GM20431 (cell line): ENCODE data around the gene COL27A1.
"Not testable (repeated sequence)": the region's sequence is repeated elsewhere in the genome, so short reads cannot be mapped to it uniquely, and the experiment has no call there.

Experiments used
- in situ Hi-C: fragments of 300-500 bp; cut with MseI, MboI; formaldehyde crosslinking; loops from one replicate; pipeline ENCODE4 v1.15.0; 2020; ENCODE audit warnings: low sequenced_read_pairs; ENCODE audit not compliant: unreplicated experiment

Gene COL27A1

DNA sequence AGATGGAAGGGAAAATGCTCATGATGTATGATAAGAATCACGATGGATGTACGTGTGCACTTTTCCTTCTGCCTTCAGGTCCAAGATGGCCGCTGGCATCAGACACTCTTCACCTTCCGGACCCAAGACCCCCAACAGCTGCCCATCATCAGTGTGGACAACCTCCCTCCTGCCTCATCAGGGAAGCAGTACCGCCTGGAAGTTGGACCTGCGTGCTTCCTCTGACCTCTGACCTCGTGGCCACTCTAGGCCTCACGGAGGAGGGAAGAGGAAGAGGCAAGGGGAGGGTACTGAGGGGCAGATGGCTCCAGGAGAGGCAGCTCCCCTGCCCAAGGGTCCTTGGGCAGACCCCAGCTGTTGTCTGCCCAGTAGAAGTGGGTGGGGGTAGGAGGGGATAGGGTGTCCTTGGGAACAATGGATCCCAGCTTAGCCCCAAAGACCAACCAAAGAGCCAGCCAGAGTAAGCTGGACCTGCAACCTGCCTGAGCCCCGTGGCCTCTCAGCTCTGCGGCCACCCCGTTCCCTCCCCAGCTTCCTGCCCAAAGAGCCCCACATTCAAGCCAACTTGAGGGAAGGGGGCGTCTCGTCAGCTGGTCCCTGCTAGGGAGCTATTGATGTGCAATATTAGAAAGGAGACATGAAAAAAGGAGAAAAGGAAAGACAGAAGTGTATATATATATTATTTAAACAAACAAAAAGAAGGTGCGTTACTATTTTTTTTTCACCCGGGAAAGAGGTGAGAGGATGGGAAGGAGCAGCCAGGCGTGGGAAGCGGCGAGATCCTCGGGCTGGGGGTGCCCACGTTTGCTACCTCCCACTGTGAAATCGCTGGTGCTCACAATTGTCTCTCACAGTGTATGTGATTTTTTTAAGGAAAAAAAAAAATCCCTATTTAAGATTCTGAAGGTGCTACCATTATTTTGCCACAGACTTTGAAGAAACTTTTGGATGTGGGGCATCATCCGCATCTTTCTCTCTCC, 155.4 kb downstream of the COL27A1 start:
- in situ Hi-C loops: no loop called here

DNA sequence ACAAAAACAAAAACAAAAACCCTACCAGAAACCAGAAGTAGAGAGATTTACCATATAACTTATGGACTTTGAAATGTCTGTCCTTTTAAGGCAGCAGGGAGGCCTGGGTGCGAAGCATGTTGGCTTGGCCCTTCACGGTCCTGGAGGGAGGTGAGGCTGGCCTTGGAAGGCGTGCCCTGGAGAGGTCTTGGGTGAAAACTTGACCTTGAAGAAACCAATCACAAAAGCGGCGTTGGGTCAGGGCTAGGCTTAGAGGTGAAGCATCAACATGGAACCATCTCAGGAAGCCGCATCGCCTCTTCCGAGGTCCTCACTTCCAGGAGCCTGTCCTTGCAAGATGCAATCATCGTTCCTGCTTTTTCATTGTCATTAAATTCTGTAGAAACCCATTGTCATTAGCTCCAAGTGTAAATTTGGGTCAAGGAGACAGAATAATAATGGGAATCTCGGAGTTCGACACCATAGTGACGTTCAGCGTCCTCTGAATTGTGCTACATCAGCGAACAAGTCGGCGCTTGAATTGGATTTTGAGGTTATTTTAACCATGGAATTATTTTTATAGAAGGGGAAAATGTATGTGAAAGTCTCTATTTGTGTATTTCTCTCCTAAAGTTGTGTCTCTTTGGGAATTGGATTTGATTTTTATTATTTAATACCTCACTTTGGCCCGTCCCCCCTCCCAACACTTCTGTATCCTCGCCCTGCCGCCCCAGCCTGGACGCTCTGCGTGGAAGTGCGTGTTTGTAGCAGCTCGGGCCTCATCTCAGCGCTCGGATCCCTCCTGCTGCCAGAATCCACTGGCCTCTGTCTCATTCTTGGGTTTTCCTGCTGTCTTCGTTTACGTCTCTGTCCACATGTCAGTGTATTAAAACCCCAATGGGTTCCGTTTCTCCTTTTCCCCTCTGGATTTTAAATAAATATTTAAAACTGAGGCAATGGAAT, 156.5 kb downstream of the COL27A1 start:
- in situ Hi-C loops: no loop called here

DNA sequence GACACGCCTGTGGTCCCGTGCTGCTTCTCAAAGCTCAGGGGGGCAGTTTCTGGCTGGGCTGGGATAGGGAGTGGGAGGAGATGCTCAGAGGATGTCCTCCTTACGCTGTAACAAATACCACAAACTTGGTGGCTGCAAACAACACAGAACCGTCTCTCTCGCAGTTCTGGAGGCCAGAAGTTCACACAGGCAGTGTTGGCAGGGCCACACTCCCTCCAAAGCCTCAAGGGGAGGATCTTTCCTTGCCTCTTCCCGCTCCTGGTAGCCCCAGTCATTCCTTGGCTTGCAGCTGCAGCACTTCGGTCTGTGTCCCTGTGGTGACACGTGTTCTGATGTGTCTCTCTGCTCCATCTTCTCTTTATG, 157.2 kb downstream of the COL27A1 start:
- in situ Hi-C loops: no loop called here

DNA sequence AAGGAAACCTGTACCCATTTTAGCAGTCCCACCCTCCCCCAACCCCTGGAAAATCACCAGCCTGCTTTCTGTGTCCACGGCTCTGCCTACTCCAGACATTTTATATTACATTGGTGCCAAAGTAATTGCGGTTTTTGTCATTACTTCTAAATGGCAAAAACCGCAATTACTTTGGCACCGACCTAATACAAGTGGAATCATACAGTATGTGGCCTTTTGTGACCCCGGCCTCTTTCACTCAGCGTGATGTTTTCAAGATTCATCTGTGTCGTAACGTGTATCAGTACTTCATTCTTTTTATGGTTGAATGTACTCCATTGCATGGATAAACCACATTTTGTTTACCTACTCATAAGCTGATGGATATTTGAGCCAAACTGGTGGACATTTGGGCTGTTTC, 157.8 kb downstream of the COL27A1 start:
- in situ Hi-C loops: no loop called here

DNA sequence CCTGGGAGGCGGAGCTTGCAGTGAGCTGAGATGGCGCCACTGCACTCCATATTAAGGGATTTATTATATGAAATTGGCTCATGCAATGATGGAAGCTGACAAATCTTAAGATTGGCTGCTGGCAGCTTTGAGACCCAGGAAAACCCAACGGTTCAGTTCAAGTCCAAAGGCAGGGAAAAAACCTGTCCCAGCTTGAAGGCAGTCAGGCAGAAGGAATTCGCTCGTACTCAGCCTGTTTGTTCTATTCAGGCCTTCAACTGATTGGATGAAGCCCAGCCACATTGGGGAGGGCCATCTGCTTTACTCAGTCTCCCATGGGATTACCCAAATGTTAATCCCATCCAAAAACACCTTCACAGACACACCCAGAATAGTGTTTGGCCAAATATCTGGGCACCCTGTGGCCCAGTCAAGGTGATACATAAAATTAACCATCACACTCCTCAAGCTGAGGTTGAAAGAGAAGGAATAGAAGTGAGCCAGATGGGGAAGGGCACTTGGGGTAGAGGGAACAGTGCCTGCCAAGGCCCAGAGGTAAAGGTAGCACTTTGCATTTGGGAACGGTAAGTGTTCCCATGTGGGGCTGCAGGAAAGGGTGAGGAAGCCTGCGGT, 159.0 kb downstream of the COL27A1 start:
- in situ Hi-C loops: no loop called here

DNA sequence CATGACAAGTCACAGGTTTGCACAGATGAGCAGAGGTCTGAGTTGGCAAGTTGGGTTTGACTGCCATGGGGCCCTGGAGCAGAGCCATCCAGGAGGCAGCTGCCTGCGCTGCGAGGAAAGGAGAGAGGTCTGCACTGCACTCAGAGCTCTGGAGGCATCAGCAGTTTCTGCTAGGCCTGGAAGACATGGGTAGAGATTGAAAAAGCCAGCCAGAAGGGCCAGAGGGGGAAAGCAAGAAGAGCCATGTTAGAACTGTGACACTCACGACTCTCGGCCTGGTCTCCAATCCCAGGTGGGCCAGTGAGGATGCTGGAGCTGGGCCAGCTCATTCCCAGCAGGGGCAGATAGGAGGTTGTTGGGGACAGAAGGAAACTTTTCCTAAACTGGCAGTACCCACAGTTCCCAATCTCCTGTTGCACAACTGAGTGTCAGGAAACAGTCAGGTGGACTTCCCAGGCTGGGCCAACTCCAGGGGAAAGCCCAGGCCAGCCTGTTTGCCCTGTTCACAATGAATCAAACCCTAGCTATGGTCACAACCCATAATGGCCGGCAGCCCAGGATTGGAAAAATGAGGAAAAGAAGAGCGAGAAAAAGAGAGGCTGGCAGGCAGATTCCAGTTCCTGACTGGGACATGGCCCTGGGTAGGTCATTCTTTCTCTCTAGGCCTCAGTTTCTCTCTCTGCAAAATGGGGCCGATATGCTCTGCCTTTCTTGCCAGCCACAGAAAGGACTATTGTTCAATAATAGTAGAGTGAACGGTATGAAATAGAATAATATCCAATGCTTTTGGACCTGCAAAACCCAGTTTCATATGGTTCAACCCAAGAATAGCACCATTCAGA, 159.8 kb downstream of the COL27A1 start:
- in situ Hi-C loops: no loop called here

GRCh38 chr9:114315723-114316363, 160.5 kb downstream of the COL27A1 start:
- in situ Hi-C loops: no loop called here

GRCh38 chr9:114316605-114317230, 161.4 kb downstream of the COL27A1 start:
- in situ Hi-C loops: no loop called here

GRCh38 chr9:114317665-114318357, 162.5 kb downstream of the COL27A1 start:
- in situ Hi-C loops: no loop called here

- in situ Hi-C loops: no loop called here
Observed at GRCh38 chr9:114318416-114318815, 163.1 kb downstream of the COL27A1 start.

DNA sequence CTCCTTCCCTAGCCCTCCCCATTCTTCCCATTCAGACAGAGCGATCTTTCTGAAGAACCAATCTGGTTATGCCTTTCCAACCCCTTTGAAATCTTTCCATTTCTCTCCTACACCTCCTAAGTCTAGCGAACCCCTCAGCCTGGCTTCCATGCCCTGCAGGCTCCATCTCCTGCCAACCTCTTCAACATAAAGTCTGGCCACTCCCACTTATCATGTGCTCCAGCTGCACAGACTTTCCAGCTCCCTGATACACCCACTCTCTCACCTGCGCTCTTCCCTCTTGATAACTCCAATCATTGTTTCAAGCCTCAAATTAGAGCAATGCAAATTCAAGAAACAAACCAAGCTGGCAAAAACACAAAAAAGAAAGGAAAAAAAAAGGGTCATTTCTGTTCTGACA, 163.8 kb downstream of the COL27A1 start:
- in situ Hi-C loops: no loop called here

- in situ Hi-C loops: not testable (repeated sequence)
Observed at GRCh38 chr9:114320710-114321109, 165.4 kb downstream of the COL27A1 start.

- in situ Hi-C loops: no loop called here
Observed at GRCh38 chr9:114321759-114322158, 166.4 kb downstream of the COL27A1 start.

- in situ Hi-C loops: not testable (repeated sequence)
Observed at GRCh38 chr9:114322160-114322818, 167.0 kb downstream of the COL27A1 start.

GRCh38 chr9:114322831-114323531, 167.6 kb downstream of the COL27A1 start, which contains the start of gene ORM1:
TSS of gene ORM1 (plus strand) at chr9:114323098. CDS start at chr9:114323134, 36 bp downstream.
- in situ Hi-C loops: not testable (repeated sequence)

- in situ Hi-C loops: not testable (repeated sequence)
Observed at GRCh38 chr9:114323849-114324248, 168.5 kb downstream of the COL27A1 start.

DNA sequence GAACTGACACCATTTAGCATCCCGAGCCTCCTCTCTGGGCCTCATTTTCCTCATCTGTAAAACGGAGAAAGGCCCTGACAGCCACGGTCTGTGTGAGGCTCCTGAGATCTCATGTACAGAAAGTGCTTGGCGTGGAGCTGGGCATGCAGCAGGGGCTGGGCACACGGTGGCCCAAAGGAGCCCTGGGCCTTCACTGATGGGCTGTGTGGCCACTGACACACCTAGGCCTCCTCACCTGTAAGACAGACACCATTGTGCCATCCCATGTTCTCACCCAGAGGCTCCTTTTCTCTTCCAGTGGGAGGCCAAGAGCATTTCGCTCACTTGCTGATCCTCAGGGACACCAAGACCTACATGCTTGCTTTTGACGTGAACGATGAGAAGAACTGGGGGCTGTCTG, 169.2 kb downstream of the COL27A1 start:
- in situ Hi-C loops: no loop called here
